DOHH2 (cell line): ENCODE measurements around the gene SCYL1.
A peak's percentile ranks its signal among the peaks of the same experiment; 100 is the strongest.

Experiments
- H3F3A ChIP-seq: fragments of 200-600 bp; sonication (generic), shearing (Covaris generic); 2 replicates; pipeline ENCODE4 v1.6.0; 2016; ENCODE audit warnings: antibody characterized with exemption, mild to moderate bottlenecking; ENCODE audit not compliant: control insufficient read depth, insufficient read depth
- H3K27ac ChIP-seq: fragments of 200-600 bp; sonication (generic); 2 replicates; pipeline ENCODE4 v1.5.1; 2014; ENCODE audit warnings: low read depth, mild to moderate bottlenecking, low read length, moderate library complexity
- H3K27me3 ChIP-seq: fragments of 200-600 bp; sonication (generic); 2 replicates; pipeline ENCODE4 v1.6.1; 2014; ENCODE audit warnings: mild to moderate bottlenecking, low read length, mixed read lengths; ENCODE audit not compliant: control insufficient read depth
- H3K36me3 ChIP-seq: fragments of 200-600 bp; sonication (generic); 2 replicates; pipeline ENCODE4 v1.6.1; 2014; ENCODE audit warnings: mild to moderate bottlenecking, low read length, moderate library complexity, mixed read lengths; ENCODE audit not compliant: control insufficient read depth
- H3K4me1 ChIP-seq: fragments of 200-600 bp; sonication (generic); 2 replicates; pipeline ENCODE4 v1.6.1; 2014; ENCODE audit warnings: mild to moderate bottlenecking, low read length, mixed read lengths; ENCODE audit not compliant: control insufficient read depth
- H3K4me2 ChIP-seq: fragments of 200-600 bp; sonication (generic); 2 replicates; pipeline ENCODE4 v1.6.0; 2014; ENCODE audit warnings: mild to moderate bottlenecking, low read length, moderate library complexity
- H3K4me3 ChIP-seq: fragments of 200-600 bp; sonication (generic); 2 replicates; pipeline ENCODE4 v1.5.1; 2014; ENCODE audit warnings: mild to moderate bottlenecking, low read length, mixed read lengths
- H3K79me2 ChIP-seq: fragments of 200-600 bp; sonication (generic); 2 replicates; pipeline ENCODE4 v1.6.1; 2014; ENCODE audit warnings: mild to moderate bottlenecking, low read length, mixed read lengths; ENCODE audit not compliant: control insufficient read depth
- H3K9me2 ChIP-seq: fragments of 200-600 bp; sonication (generic); replicated peaks from 2 replicates; pipeline ENCODE4 v1.6.1; 2014; ENCODE audit warnings: mild to moderate bottlenecking, low read length, mixed read lengths; ENCODE audit not compliant: control insufficient read depth
- H3K9me3 ChIP-seq: fragments of 200-600 bp; sonication (generic); 2 replicates; pipeline ENCODE4 v1.6.1; 2014; ENCODE audit warnings: antibody characterized with exemption, low read length, mixed read lengths; ENCODE audit not compliant: control insufficient read depth, insufficient read depth
- H4K20me1 ChIP-seq: fragments of 200-600 bp; sonication (generic); 2 replicates; pipeline ENCODE4 v1.6.0; 2014; ENCODE audit warnings: low read depth, mild to moderate bottlenecking, antibody characterized with exemption, low read length, moderate library complexity; ENCODE audit not compliant: control insufficient read depth, insufficient read depth
- CTCF ChIP-seq: fragments of 200-600 bp; sonication (generic); IDR thresholded peaks from one replicate; pipeline ENCODE4 v1.5.1; 2014; ENCODE audit warnings: antibody characterized with exemption, mild to moderate bottlenecking, low read depth, low read length; ENCODE audit not compliant: poor library complexity, severe bottlenecking
- EZH2phosphoT487 ChIP-seq: fragments of 200-600 bp; sonication (generic); IDR thresholded peaks from 2 replicates; pipeline ENCODE4 v1.6.1; 2017; ENCODE audit warnings: borderline replicate concordance, mild to moderate bottlenecking, antibody characterized with exemption, low read length, moderate library complexity, mixed read lengths

SCYL1 gene

DNA sequence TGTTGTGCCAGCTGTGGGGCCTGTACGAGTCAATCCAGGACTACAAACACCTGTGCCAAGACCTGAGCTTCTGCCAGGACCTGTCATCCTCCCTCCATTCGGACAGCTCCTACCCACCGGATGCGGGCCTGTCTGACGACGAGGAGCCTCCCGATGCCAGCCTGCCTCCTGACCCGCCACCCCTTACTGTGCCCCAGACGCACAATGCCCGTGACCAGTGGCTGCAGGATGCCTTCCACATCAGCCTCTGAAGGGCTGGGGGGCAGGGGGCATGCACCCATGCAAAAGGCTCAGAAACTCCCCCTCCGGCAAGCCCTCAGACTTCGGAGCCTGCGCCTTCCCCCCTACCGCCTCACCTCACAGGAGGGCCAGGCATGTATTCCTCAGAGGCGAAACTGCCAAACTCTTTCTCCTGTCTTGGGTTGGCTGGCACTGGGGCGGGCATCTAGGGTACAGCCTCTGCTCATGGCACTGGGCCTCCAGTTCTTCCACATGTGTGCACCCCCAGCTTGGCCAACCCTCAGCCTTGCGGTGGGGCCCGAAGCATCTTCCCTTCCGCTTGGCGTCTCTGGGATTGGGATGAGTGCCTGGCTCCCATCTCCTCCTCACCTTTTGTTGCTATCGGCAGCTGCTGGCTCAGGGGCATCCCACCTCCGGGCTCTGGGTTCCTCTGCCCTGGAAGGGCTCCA is 48.7 kb downstream of the SCYL1 start:
- Histone ChIP-seq H3K9me3 (no peaks in the 10 kb centered on the region), H3K36me3 (peaks cover 20% of the 10 kb centered on the region), H3K27me3 (no peaks in the 10 kb centered on the region), H3K27ac (peak overlapping the region; percentile 90), H3K4me2 (peak overlapping the region; percentile 87), H3K9me2 (no peaks in the 10 kb centered on the region), H3F3A (peaks cover 25% of the 10 kb centered on the region), H4K20me1 (0 out of 2 replicates have a peak, but pooled peaks cover 2% of the 10 kb centered on the region), H3K79me2 (peaks cover 54% of the 10 kb centered on the region), H3K4me3 (peak overlapping the region; percentile 98), H3K4me1 (peaks cover 62% of the 10 kb centered on the region)
- TF ChIP-seq EZH2phosphoT487 (no peak), CTCF (no peak)

DNA sequence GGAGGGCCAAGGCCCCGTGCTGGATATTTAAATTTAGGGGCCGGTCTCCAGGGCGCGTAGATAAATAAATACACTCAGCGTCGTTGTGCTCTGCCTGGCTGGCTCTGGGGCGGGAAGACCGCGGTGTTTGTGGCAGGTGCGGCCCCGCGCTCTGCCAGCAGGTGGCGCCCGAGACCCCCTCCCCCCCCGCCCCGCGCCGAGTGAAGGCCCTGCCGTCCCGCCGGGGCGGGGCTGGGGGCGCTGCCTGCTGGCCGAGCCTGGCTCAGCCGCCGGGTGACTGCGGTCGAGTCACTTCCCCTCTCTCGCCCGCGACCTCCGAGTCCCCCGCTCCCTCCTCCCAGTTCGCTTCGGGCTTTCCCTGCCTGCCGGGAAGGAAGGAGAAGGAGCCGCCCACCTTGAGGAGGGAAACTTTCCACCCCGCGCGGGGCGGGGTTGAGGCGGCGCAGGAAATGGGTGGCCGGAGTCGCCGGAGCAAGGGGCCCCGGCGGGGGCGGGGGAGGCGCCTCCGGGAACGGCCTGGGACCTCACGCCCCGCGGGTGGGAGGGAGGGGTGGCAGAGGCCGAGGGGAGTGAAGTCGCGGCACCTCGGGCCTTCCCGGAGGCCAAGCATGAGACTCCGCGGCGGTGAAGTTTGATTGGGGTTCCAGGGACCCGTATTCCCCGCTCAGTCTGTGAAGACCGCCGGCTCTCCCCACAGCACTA is 49.4 kb downstream of the SCYL1 start:
- H3K27ac ChIP-seq: peak overlapping the region; percentile 90
- peaks cover 55% of the 10 kb centered on the region for H3K4me1 ChIP-seq
- H3F3A ChIP-seq: peaks cover 25% of the 10 kb centered on the region
- 0 out of 2 replicates have a peak, but pooled peaks cover 2% of the 10 kb centered on the region for H4K20me1 ChIP-seq
- no peaks in the 10 kb centered on the region for H3K27me3 ChIP-seq
- TF ChIP-seq CTCF (peak; percentile 51), EZH2phosphoT487 (no peak)
- no peaks in the 10 kb centered on the region for H3K9me3 ChIP-seq
- peaks cover 47% of the 10 kb centered on the region for H3K79me2 ChIP-seq
- no peaks in the 10 kb centered on the region for H3K9me2 ChIP-seq
- peak overlapping the region; percentile 98 for H3K4me3 ChIP-seq
- peak overlapping the region; percentile 87 for H3K4me2 ChIP-seq
- H3K36me3 ChIP-seq: peaks cover 15% of the 10 kb centered on the region

DNA sequence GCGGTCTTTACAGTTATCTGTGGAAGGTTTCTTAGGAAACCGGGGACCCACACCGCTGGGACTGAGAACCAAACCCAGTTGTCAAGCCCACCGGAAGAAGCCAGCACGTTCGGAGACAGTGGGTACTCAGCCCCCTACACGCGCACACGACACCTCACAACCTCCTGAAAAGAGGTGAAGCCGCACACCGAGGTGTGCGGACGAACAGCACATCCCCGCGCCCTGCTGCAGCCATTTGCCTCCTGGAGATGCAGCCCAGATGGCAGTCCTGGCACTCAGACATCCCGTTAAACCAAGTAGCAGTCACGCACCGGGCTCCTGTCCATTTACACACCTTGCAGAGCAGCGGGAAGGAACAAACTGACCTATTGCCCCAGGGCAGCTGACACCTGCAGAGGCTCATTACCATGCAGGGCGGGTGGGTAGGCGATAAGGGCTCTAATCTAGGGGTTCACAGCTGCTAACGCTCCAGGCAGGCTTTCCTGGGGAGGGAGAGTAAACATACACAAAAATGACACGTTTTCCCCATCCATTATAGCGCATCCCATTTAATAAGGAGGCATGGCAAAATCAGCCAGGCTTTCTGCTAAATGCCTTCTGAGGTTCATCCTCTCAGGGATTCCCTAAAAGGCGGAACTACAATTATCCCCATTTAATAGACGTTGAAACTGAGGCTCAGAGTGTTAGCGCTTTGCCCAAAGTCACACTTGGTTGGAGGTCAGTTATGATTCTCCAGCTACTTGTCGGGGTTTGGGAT is 50.1 kb downstream of the SCYL1 start:
- Histone ChIP-seq H3K27ac (peak overlapping the region; percentile 90), H3K9me2 (no peaks in the 10 kb centered on the region), H3F3A (peaks cover 20% of the 10 kb centered on the region), H3K4me1 (peaks cover 55% of the 10 kb centered on the region), H3K4me3 (peak overlapping the region; percentile 86), H3K36me3 (peaks cover 15% of the 10 kb centered on the region), H4K20me1 (0 out of 2 replicates have a peak, but pooled peaks cover 2% of the 10 kb centered on the region), H3K4me2 (peak overlapping the region; percentile 87), H3K9me3 (no peaks in the 10 kb centered on the region), H3K27me3 (no peaks in the 10 kb centered on the region), H3K79me2 (peaks cover 43% of the 10 kb centered on the region)
- TF ChIP-seq EZH2phosphoT487 (no peak), CTCF (no peak)
